ENCODE measurements around the gene TMEM109. TPM values are rescaled to one million over a fixed set of nuclear protein-coding genes. Genes with fewer than 3 reads are reported as not detected.

The TMEM109 gene
- polyA plus RNA-seq (ENCODE audit: insufficient read length) = 102 TPM

- DNase-seq = peak; percentile 92
Observed at GRCh38 chr11:60913793-60914632, at the start of gene TMEM109. Gene TMEM109 (plus strand): TSS chr11:60914158. CDS start chr11:60919694, 5,536 bp downstream.

- DNase-seq = no peak
Observed at GRCh38 chr11:60864856-60865513, 49.0 kb upstream of the TMEM109 start.

GRCh38 chr11:60866911-60867870 is 46.8 kb upstream of the TMEM109 start, which contains the start of gene ZP1:
Gene ZP1 (plus strand): TSS chr11:60867542. CDS start chr11:60867562, 20 bp downstream.
- DNase-seq = no peak

- DNase-seq = no peak
Observed at GRCh38 chr11:60867871-60868681, 45.9 kb upstream of the TMEM109 start.

GRCh38 chr11:60868682-60869450 is 45.1 kb upstream of the TMEM109 start:
- DNase-seq = no peak

- no peak for DNase-seq
Observed at GRCh38 chr11:60869451-60869825, 44.5 kb upstream of the TMEM109 start.

GRCh38 chr11:60870276-60870675 is 43.7 kb upstream of the TMEM109 start:
- no peak for DNase-seq

GRCh38 chr11:60870733-60871377 is 43.1 kb upstream of the TMEM109 start:
- no peak for DNase-seq

GRCh38 chr11:60871378-60872061 is 42.4 kb upstream of the TMEM109 start:
- no peak for DNase-seq

GRCh38 chr11:60872124-60872960 is 41.6 kb upstream of the TMEM109 start:
- DNase-seq = peak; percentile 67

- DNase-seq = no peak
Observed at GRCh38 chr11:60872961-60873524, 40.9 kb upstream of the TMEM109 start.

- no peak for DNase-seq
Observed at GRCh38 chr11:60873533-60873932, 40.4 kb upstream of the TMEM109 start.

- no peak for DNase-seq
Observed at GRCh38 chr11:60874421-60875365, 39.3 kb upstream of the TMEM109 start.

- DNase-seq = no peak
Observed at GRCh38 chr11:60875366-60876167, 38.4 kb upstream of the TMEM109 start.

GRCh38 chr11:60876168-60876485 is 37.8 kb upstream of the TMEM109 start:
- no peak for DNase-seq
